A549 (cell line): Measurements from ENCODE around the gene SCUBE1. TPM values are rescaled to one million over a fixed set of nuclear protein-coding genes. Genes with fewer than 3 reads are reported as not detected.

Experiments used
- ATAC-seq, 2 experiments: fragments of 200-7000 bp in 1 of 2; fragments of >200 bp in 1 of 2; cut with Nextera tagmentation in 1 of 2; cut with Tn5 transposase in 1 of 2; 3 replicates each; pipeline versions ENCODE4 v1.8.0 to v1.9.1; 2018 to 2020; ENCODE audit warnings: mild to moderate bottlenecking in 1 of 2, moderate library complexity in 1 of 2
- CTCF ChIA-PET: fragments of 300-600 bp; sonication (Branson Sonifier 250); formaldehyde crosslinking; extraction: SDS; loops from one replicate; lab custom pipeline; 2021; ENCODE audit warnings: antibody characterized with exemption, inconsistent platforms; lab: Yijun Ruan, JAX
- POLR2A ChIA-PET: fragments of 350-600 bp; formaldehyde crosslinking; extraction: SDS; loops from one replicate; lab custom pipeline; 2021; ENCODE audit warnings: antibody characterized with exemption, inconsistent platforms; lab: Yijun Ruan, JAX
- DNase-seq, 2 experiments: peaks; one replicate each; pipeline versions ENCODE4 v3.0.0 to v3.0.0-alpha.2; 2011 to 2016; ENCODE audit warnings: low read depth in 1 of 2, low spot score in 1 of 2
- FAIRE-seq: peaks from 2 replicates; lab custom pipeline; 2011; peaks lifted over from hg19 to GRCh38; lab: Jason Lieb, UNC
- H3K27ac ChIP-seq, 2 experiments: fragments of >200 bp; sonication (Bioruptor Twin); formaldehyde crosslinking; 3 replicates each; pipeline ENCODE4 v1.5.1; 2016 to 2017
- H3K4me1 ChIP-seq: fragments of >200 bp; sonication (Bioruptor Twin); formaldehyde crosslinking; 3 replicates; pipeline ENCODE4 v1.6.1; 2016
- H3K4me2 ChIP-seq: fragments of >200 bp; sonication (Bioruptor Twin); formaldehyde crosslinking; 3 replicates; pipeline ENCODE4 v1.6.1; 2016
- H3K4me3 ChIP-seq: fragments of >200 bp; sonication (Bioruptor Twin); formaldehyde crosslinking; 3 replicates; pipeline ENCODE4 v1.5.1; 2016
- H3K9me3 ChIP-seq: fragments of >200 bp; sonication (Bioruptor Twin); formaldehyde crosslinking; 3 replicates; pipeline ENCODE4 v1.6.1; 2016
- CBX2 ChIP-seq: fragments of 200-600 bp; sonication (generic); IDR thresholded peaks from 2 replicates; pipeline ENCODE4 v1.6.1; 2016; ENCODE audit warnings: low read depth, mild to moderate bottlenecking, borderline replicate concordance
- CHD2 ChIP-seq: fragments of 150-350 bp; IDR thresholded peaks from 2 replicates; pipeline ENCODE4 v1.6.1; 2014; ENCODE audit warnings: low read length; ENCODE audit not compliant: partially characterized antibody
- EP300 ChIP-seq, 2 experiments: fragments of >200 bp; sonication (Bioruptor Twin); formaldehyde crosslinking; IDR thresholded peaks; 2 replicates in 1 of 2; 3 replicates in 1 of 2; pipeline ENCODE4 v1.6.1; 2016 to 2017
- ESRRA ChIP-seq: fragments of 150-350 bp; IDR thresholded peaks from 2 replicates; pipeline ENCODE4 v1.6.1; 2014; ENCODE audit warnings: mild to moderate bottlenecking, low read length, borderline replicate concordance
- FOSB ChIP-seq: fragments of 250-450 bp; sonication (Bioruptor Pico); IDR thresholded peaks from 2 replicates; pipeline ENCODE4 v1.5.0; 2020; ENCODE audit warnings: mild to moderate bottlenecking, moderate library complexity
- FOXS1 ChIP-seq: fragments of 250-450 bp; sonication (Bioruptor Pico); IDR thresholded peaks from 2 replicates; pipeline ENCODE4 v1.5.0; 2020; ENCODE audit warnings: mild to moderate bottlenecking, moderate library complexity
- HOXB13 ChIP-seq: fragments of 250-450 bp; sonication (Bioruptor Pico); IDR thresholded peaks from 2 replicates; pipeline ENCODE4 v1.5.0; 2020; ENCODE audit warnings: low read depth, mild to moderate bottlenecking, moderate library complexity
- JUNB ChIP-seq: fragments of >200 bp; sonication (Bioruptor Twin); formaldehyde crosslinking; IDR thresholded peaks from 2 replicates; pipeline ENCODE4 v1.6.1; 2016
- MAFK ChIP-seq: fragments of 450-650 bp; IDR thresholded peaks from 2 replicates; pipeline ENCODE4 v1.6.1; 2014; ENCODE audit not compliant: partially characterized antibody
- NFE2L2 ChIP-seq: fragments of 150-350 bp; conservative IDR thresholded peaks from 2 replicates; pipeline ENCODE4 v1.6.1; 2014; ENCODE audit warnings: low read length
- NPAS2 ChIP-seq: fragments of 250-450 bp; sonication (Bioruptor Pico); IDR thresholded peaks from 2 replicates; pipeline ENCODE4 v1.8.0; 2022; ENCODE audit warnings: mild to moderate bottlenecking, moderate library complexity, borderline replicate concordance
- PHF8 ChIP-seq: fragments of 200-600 bp; sonication (generic); IDR thresholded peaks from 2 replicates; pipeline ENCODE4 v1.6.1; 2016; ENCODE audit warnings: low read depth, mild to moderate bottlenecking, antibody characterized with exemption, moderate library complexity, borderline replicate concordance
- RAD21 ChIP-seq, 2 experiments: fragments of >200 bp in 1 of 2; sonication (Bioruptor Twin) in 1 of 2; formaldehyde crosslinking in 1 of 2; IDR thresholded peaks in 1 of 2; conservative IDR thresholded peaks in 1 of 2; 2 replicates in 1 of 2; 3 replicates in 1 of 2; pipeline ENCODE4 v1.6.1; 2012 to 2018; ENCODE audit warnings: inconsistent platforms in 1 of 2
- RARB ChIP-seq: fragments of 250-450 bp; sonication (Bioruptor Pico); IDR thresholded peaks from 2 replicates; pipeline ENCODE4 v1.8.0; 2021; ENCODE audit warnings: mild to moderate bottlenecking, moderate library complexity
- RCOR1 ChIP-seq: fragments of 150-350 bp; IDR thresholded peaks from 2 replicates; pipeline ENCODE4 v1.6.1; 2014; ENCODE audit warnings: antibody characterized with exemption, low read length, low read depth
- RFX5 ChIP-seq: fragments of 450-650 bp; IDR thresholded peaks from 2 replicates; pipeline ENCODE4 v1.7.1; 2014; ENCODE audit warnings: antibody characterized with exemption, mild to moderate bottlenecking, moderate library complexity
- TFCP2L1 ChIP-seq: fragments of 250-450 bp; sonication (Bioruptor Pico); IDR thresholded peaks from 2 replicates; pipeline ENCODE4 v1.5.0; 2021; ENCODE audit warnings: mild to moderate bottlenecking
- TP53 ChIP-seq: fragments of 250-450 bp; sonication (Bioruptor Pico); IDR thresholded peaks from 2 replicates; pipeline ENCODE4 v1.5.0; 2021; ENCODE audit warnings: mild to moderate bottlenecking, moderate library complexity
- ZC3H11A ChIP-seq: fragments of 450-650 bp; IDR thresholded peaks from 2 replicates; pipeline ENCODE4 v1.6.1; 2014; ENCODE audit warnings: antibody characterized with exemption, mild to moderate bottlenecking
- ZFP36 ChIP-seq: fragments of 450-650 bp; IDR thresholded peaks from 2 replicates; pipeline ENCODE4 v1.6.1; 2014; ENCODE audit warnings: borderline replicate concordance; ENCODE audit not compliant: partially characterized antibody
- ZNF302 ChIP-seq: fragments of 250-450 bp; sonication (Bioruptor Pico); IDR thresholded peaks from 2 replicates; pipeline ENCODE4 v1.9.0; 2021; ENCODE audit warnings: inconsistent platforms, mild to moderate bottlenecking, moderate library complexity
- WGBS: methylation state at CpG from one replicate; pipeline ENCODE4 v1.1.6; 2017; ENCODE audit errors: missing lambda C conversion rate; 5-methylcytosine and 5-hydroxymethylcytosine counted together
- polyA plus RNA-seq, 4 experiments: library from polyadenylated mRNA; depleted of rRNA in 3 of 4; stranded (reverse); fragments of >200 nt; fragmentation: RNase III in 1 of 4; extraction: RNeasy Plus Mini Kit Qiagen cat#74134 plus additional on column Dnase treatment in 1 of 4; gene quantifications; 2 replicates in 3 of 4; 3 replicates in 1 of 4; pipeline ENCODE4 v1.2.3, GENCODE V29; 2011 to 2017
- TF ChIP-seq, protein P1 (sequence below): fragments of 150-350 bp; IDR thresholded peaks from 2 replicates; pipeline ENCODE4 v1.6.1; 2014; ENCODE audit warnings: low read depth, mild to moderate bottlenecking, low read length
- TF ChIP-seq, protein P2 (sequence below): fragments of 250-450 bp; sonication (Bioruptor Pico); IDR thresholded peaks from 2 replicates; pipeline ENCODE4 v1.5.0; 2020; ENCODE audit warnings: low read depth, mild to moderate bottlenecking, moderate library complexity
- TF ChIP-seq, protein P3 (sequence below): fragments of >200 bp; sonication (Bioruptor Twin); formaldehyde crosslinking; IDR thresholded peaks from 2 replicates; pipeline ENCODE4 v1.6.1; 2016
- TF ChIP-seq, protein P4 (sequence below): fragments of >200 bp; sonication (Bioruptor Twin); formaldehyde crosslinking; IDR thresholded peaks from 3 replicates; pipeline ENCODE4 v1.5.1; 2016
- TF ChIP-seq, protein P5 (sequence below): IDR thresholded peaks from 2 replicates; pipeline ENCODE4 v1.6.1; 2012
- TF ChIP-seq, protein P6 (sequence below): fragments of >200 bp; sonication (Bioruptor Twin); formaldehyde crosslinking; IDR thresholded peaks from 3 replicates; pipeline ENCODE4 v1.6.1; 2016

The SCUBE1 gene
- polyA plus RNA-seq, 2 of the 4 experiments (the other 2 are of a cell fraction), result 0.01 to 0.12 TPM

DNA sequence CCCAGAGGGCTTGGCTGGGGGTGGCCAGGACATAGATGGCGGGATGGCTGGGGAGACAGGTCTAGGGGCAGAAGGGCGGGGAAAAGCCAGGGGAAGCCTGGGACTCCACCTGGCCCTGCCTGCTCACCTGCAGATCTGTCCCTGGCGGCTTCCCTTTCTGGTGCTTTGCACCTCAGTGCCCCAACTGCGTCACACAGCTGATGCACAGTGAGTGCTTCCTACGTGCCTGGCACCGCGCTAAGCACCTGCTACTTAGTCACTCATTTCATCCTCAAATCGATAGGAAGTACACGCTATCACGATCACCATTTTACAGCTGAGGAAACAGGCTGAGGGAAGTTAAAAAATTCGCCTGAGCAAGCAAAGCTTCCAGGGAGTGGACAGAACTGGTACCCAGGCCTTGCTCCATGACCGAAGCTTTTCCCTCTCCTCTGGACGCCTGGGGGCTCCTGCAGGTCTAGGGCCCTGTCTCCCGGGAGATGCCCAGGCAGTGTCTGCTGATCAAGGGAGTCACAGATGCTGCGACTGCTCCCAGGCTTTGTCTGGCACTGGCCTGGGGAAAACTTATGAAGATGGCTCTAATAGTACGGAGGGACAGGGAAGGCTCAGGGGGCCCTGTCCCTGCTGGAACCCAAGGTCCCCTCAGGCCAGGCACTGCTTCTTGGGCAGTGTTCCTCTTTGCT is 93.2 kb downstream of the SCUBE1 start:
- H3K9me3 ChIP-seq, result no peaks in the 10 kb centered on the region
- no peak for FAIRE-seq
- ChIA-PET POLR2A (no interaction called here), CTCF (interaction anchor here (1.3 to 1.6 kb wide), 3 partner anchors 18 to 96 kb away, joined by 3 to 4 read pairs (median 4); no protein-coding TSS in a partner anchor)
- WGBS, result 66% methylated on average over 15 of the region's 16 CpGs
- TF ChIP-seq PHF8, result no peak
- TF ChIP-seq TFCP2L1, result no peak
- TF ChIP-seq, protein P1, sequence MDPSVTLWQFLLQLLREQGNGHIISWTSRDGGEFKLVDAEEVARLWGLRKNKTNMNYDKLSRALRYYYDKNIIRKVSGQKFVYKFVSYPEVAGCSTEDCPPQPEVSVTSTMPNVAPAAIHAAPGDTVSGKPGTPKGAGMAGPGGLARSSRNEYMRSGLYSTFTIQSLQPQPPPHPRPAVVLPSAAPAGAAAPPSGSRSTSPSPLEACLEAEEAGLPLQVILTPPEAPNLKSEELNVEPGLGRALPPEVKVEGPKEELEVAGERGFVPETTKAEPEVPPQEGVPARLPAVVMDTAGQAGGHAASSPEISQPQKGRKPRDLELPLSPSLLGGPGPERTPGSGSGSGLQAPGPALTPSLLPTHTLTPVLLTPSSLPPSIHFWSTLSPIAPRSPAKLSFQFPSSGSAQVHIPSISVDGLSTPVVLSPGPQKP, result no peak
- TF ChIP-seq, protein P2, sequence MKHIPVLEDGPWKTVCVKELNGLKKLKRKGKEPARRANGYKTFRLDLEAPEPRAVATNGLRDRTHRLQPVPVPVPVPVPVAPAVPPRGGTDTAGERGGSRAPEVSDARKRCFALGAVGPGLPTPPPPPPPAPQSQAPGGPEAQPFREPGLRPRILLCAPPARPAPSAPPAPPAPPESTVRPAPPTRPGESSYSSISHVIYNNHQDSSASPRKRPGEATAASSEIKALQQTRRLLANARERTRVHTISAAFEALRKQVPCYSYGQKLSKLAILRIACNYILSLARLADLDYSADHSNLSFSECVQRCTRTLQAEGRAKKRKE (CRISPR knock-in tag), result no peak
- TF ChIP-seq, protein P3, sequence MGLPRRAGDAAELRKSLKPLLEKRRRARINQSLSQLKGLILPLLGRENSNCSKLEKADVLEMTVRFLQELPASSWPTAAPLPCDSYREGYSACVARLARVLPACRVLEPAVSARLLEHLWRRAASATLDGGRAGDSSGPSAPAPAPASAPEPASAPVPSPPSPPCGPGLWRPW, result no peak
- TF ChIP-seq ZNF302 (CRISPR knock-in tag), result no peak
- TF ChIP-seq FOXS1 (CRISPR knock-in tag), result no peak
- no peak for TF ChIP-seq CHD2
- no peak for TF ChIP-seq RFX5
- TF ChIP-seq, protein P4, sequence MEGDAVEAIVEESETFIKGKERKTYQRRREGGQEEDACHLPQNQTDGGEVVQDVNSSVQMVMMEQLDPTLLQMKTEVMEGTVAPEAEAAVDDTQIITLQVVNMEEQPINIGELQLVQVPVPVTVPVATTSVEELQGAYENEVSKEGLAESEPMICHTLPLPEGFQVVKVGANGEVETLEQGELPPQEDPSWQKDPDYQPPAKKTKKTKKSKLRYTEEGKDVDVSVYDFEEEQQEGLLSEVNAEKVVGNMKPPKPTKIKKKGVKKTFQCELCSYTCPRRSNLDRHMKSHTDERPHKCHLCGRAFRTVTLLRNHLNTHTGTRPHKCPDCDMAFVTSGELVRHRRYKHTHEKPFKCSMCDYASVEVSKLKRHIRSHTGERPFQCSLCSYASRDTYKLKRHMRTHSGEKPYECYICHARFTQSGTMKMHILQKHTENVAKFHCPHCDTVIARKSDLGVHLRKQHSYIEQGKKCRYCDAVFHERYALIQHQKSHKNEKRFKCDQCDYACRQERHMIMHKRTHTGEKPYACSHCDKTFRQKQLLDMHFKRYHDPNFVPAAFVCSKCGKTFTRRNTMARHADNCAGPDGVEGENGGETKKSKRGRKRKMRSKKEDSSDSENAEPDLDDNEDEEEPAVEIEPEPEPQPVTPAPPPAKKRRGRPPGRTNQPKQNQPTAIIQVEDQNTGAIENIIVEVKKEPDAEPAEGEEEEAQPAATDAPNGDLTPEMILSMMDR, result no peak
- no peak for TF ChIP-seq ZFP36
- no peak for TF ChIP-seq CBX2
- no peak for TF ChIP-seq EP300 (IDR thresholded peaks at IDR 0.05)
- no peak for TF ChIP-seq RARB (CRISPR knock-in tag)
- TF ChIP-seq TP53 (CRISPR knock-in tag), result no peak
- TF ChIP-seq, protein P5, sequence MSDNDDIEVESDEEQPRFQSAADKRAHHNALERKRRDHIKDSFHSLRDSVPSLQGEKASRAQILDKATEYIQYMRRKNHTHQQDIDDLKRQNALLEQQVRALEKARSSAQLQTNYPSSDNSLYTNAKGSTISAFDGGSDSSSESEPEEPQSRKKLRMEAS, result no peak
- H3K4me3 ChIP-seq, result no peak overlapping the region
- no peak for ATAC-seq
- no peak overlapping the region for H3K4me2 ChIP-seq
- no peak overlapping the region for H3K27ac ChIP-seq
- H3K4me1 ChIP-seq, result no peaks in the 10 kb centered on the region
- no peak for DNase-seq

DNA sequence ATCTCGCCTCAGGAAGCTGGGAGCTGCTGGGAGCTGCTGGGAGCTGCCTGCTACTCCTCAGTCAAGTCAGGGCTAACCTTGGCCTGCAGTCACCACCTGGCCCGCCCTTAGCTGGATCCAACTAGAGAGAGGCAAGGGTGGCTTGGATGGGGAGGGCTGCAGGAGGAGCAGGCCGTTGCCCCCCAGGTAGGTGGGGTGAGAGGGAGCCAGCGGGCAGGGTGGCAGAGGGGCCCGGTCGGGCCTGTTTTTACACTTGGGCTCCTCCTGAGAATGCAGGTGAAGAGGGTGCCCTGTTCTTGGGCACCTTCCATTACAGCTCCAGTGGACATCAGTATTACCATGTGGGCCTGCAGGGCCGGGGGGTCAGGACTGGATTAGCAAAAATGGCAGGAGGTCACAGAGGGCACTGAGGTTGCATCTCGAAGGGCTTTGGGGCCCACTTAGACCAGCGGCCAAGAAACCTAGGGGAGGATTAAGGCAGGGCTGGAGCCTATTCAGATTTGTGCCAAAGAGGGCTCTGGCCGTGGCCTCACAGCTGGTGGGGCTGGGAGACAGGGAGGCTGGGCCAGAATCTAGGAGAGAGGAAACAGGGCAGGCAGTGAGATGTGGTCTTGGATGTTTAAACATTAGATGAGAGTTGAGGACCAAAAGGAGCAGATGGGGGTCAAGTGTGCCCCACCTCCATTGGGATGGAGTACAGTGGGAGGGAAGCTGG is 95.5 kb downstream of the SCUBE1 start:
- CTCF ChIA-PET, result interaction anchor here (1.5 to 2.0 kb wide), 3 partner anchors 16 to 141 kb away, joined by 3 to 8 read pairs (median 6); no protein-coding TSS in a partner anchor
- POLR2A ChIA-PET, result no interaction called here
- H3K4me2 ChIP-seq, result no peak overlapping the region
- no peak for TF ChIP-seq TP53 (CRISPR knock-in tag)
- no peak for TF ChIP-seq RARB (CRISPR knock-in tag)
- TF ChIP-seq ZFP36, result no peak
- TF ChIP-seq MAFK, result no peak
- no peak for TF ChIP-seq RCOR1
- no peak for TF ChIP-seq NFE2L2
- TF ChIP-seq FOSB, result no peak
- TF ChIP-seq RAD21 (conservative IDR thresholded peaks at IDR 0.05 in 1 of 2, IDR thresholded peaks at IDR 0.05 in 1 of 2), result no peak
- TF ChIP-seq CBX2, result no peak
- no peak for TF ChIP-seq JUNB
- no peak for TF ChIP-seq HOXB13 (CRISPR knock-in tag)
- TF ChIP-seq NPAS2, result no peak
- no peak for TF ChIP-seq ESRRA
- no peak for TF ChIP-seq ZC3H11A
- TF ChIP-seq, protein P6, sequence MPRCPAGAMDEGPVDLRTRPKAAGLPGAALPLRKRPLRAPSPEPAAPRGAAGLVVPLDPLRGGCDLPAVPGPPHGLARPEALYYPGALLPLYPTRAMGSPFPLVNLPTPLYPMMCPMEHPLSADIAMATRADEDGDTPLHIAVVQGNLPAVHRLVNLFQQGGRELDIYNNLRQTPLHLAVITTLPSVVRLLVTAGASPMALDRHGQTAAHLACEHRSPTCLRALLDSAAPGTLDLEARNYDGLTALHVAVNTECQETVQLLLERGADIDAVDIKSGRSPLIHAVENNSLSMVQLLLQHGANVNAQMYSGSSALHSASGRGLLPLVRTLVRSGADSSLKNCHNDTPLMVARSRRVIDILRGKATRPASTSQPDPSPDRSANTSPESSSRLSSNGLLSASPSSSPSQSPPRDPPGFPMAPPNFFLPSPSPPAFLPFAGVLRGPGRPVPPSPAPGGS, result no peak
- no peaks in the 10 kb centered on the region for H3K9me3 ChIP-seq
- H3K27ac ChIP-seq, result no peak overlapping the region
- no peaks in the 10 kb centered on the region for H3K4me1 ChIP-seq
- DNase-seq, result no peak
- no peak for FAIRE-seq
- whole genome bisulfite sequencing, result 68% methylated on average over 3 of the region's 10 CpGs
- H3K4me3 ChIP-seq, result no peak overlapping the region
- ATAC-seq, result no peak
